ENCODE data around the gene ATF7. TPM values are rescaled to one million over a fixed set of nuclear protein-coding genes. Genes with fewer than 3 reads are reported as not detected.

The ATF7 gene
- total RNA-seq, 4 donors from 2014 or later, result 12.5 to 28.0 (median 20.6) TPM

GRCh38 chr12:53502983-53503728 is 123.0 kb downstream of the ATF7 start:
- no peaks in the 10 kb centered on the region for H3K27me3 ChIP-seq
- H3K27ac ChIP-seq, result peak overlapping the region in 2 of 4 donors; percentile 97 to 99
- TF ChIP-seq, protein P1, sequence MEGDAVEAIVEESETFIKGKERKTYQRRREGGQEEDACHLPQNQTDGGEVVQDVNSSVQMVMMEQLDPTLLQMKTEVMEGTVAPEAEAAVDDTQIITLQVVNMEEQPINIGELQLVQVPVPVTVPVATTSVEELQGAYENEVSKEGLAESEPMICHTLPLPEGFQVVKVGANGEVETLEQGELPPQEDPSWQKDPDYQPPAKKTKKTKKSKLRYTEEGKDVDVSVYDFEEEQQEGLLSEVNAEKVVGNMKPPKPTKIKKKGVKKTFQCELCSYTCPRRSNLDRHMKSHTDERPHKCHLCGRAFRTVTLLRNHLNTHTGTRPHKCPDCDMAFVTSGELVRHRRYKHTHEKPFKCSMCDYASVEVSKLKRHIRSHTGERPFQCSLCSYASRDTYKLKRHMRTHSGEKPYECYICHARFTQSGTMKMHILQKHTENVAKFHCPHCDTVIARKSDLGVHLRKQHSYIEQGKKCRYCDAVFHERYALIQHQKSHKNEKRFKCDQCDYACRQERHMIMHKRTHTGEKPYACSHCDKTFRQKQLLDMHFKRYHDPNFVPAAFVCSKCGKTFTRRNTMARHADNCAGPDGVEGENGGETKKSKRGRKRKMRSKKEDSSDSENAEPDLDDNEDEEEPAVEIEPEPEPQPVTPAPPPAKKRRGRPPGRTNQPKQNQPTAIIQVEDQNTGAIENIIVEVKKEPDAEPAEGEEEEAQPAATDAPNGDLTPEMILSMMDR (IDR thresholded peaks at IDR 0.05), result no peak
- no peak for TF ChIP-seq POLR2A (IDR thresholded peaks at IDR 0.05)
- H3K4me3 ChIP-seq, result no peak overlapping the region
- intact Hi-C loops (cut with DNase I), result loop anchor here (10.0 kb wide), 1 partner anchor 48 kb away; the partner anchor contains the start of gene PCBP2
- no peak for DNase-seq
- WGBS, 2 donors, result 64 to 69% methylated on average over 6 to 8 of the region's 10 CpGs
- peaks cover 26 to 53% (median 28%) of the 10 kb centered on the region in 3 donors for H3K4me1 ChIP-seq
- H3K36me3 ChIP-seq, result peaks cover 0 to 52% (median 9%) of the 10 kb centered on the region in 3 donors
- H3K9me3 ChIP-seq, result no peaks in the 10 kb centered on the region

DNA sequence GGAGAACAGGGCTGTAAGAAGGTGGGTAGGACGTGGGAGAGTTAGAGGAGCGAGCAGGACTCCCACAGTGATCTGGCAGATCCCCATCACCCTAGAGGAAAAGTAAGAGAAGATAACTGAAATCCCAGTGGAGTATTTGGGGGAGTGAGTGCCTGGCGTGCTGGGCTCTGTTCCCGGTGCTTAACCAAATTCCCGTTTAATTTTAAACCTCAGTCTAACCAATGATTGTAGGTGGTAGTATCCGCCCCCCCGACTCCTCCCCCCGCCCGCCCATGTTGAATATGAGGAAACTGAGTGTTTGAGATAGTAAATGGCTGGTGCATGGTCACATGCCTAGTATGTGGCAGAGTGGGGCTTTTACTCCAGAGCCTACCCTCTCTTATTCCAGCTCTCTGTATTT is 123.9 kb downstream of the ATF7 start:
- H3K27me3 ChIP-seq, result no peaks in the 10 kb centered on the region
- TF ChIP-seq, protein P1 (IDR thresholded peaks at IDR 0.05), result no peak
- no peak for TF ChIP-seq POLR2A (IDR thresholded peaks at IDR 0.05)
- peaks cover 0 to 46% (median 9%) of the 10 kb centered on the region in 3 donors for H3K36me3 ChIP-seq
- no peaks in the 10 kb centered on the region for H3K9me3 ChIP-seq
- peak overlapping the region in 2 of 4 donors; percentile 69 to 88 for H3K4me3 ChIP-seq
- peak overlapping the region; percentile 89 to 99 (median 98) for H3K27ac ChIP-seq
- 49 to 66% methylated on average over 6 to 9 of the region's 9 CpGs for WGBS, 2 donors
- intact Hi-C loops (cut with DNase I), result loop anchor here (10.0 kb wide), 1 partner anchor 48 kb away; the partner anchor contains the start of gene PCBP2
- peaks cover 26 to 60% (median 29%) of the 10 kb centered on the region in 3 donors for H3K4me1 ChIP-seq
- DNase-seq, result no peak

DNA sequence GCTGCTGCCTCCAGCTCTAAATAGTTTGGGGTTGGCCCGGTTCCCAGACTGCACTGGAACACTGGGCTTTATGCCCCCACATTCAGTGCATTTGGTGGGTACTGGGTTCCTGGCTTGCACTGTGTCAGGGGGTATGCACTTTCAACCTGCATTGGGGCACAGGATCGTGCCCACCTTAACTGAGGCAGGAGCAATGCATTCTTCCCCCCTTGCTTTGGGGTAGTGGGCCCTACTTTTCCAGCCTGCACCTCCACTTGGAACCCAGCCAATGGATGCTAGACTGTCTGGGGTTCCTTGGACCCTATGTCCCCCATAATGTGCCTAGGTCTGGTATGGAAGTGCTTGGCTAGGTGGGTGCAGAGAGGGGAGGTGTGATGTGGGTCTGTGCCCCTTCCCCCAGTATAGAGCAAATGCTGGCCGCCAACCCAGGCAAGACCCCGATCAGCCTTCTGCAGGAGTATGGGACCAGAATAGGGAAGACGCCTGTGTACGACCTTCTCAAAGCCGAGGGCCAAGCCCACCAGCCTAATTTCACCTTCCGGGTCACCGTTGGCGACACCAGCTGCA is 124.5 kb downstream of the ATF7 start:
- no peak for TF ChIP-seq POLR2A (IDR thresholded peaks at IDR 0.05)
- TF ChIP-seq, protein P1 (IDR thresholded peaks at IDR 0.05), result no peak
- WGBS, 2 donors, result 76 to 81% methylated on average over 6 of the region's 10 CpGs
- H3K4me1 ChIP-seq, result peaks cover 26 to 66% (median 31%) of the 10 kb centered on the region in 3 donors
- H3K4me3 ChIP-seq, result peak overlapping the region; percentile 66 to 88 (median 74)
- no peak for DNase-seq
- H3K27ac ChIP-seq, result peak overlapping the region; percentile 89 to 99 (median 98)
- intact Hi-C loops (cut with DNase I), result loop anchor here (10.0 kb wide), 1 partner anchor 47 kb away; the partner anchor contains the start of gene PCBP2
- peaks cover 0 to 39% (median 9%) of the 10 kb centered on the region in 3 donors for H3K36me3 ChIP-seq
- no peaks in the 10 kb centered on the region for H3K27me3 ChIP-seq
- H3K9me3 ChIP-seq, result no peaks in the 10 kb centered on the region

DNA sequence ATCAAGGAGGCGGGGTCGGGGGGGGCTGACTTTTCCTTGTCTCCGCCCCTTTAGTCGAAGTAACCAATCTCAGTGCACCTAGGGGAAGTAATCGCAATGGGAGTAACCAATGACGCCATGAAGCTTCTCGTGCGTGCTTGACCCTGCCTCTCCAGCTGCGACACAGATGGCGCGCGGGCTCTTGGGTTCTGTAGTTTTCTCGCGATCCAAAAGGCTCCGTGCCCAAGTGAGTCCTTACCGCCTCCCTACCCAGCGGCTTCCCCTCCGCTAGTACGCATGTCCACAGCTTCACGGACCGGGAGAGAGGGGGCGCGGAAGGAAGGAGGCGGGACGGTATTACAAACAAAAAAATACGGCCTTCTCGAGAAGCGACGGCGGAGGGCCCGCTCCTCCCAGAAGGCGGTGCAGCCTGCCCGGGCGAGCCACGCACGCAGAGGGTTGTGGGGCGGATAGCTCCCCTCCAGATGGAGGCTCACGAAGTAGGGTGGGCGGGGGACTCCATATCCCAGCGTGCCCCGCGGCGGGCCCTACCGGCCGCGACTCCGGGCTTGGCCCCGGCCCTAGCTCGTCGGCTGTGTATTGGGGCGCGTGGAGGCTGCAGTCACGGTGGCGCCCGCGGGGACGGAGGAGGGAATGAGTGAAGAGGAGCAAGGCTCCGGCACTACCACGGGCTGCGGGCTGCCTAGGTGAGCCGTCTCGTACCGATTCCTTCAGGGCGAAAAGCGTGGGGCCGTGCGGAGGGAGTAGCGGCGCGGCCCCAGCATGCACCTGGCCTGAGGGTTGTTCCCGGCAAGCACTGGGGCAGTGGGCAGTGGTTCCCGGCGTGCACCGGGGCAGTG is 125.2 kb downstream of the ATF7 start, which contains the start of gene TARBP2:
TARBP2 (plus strand) TSS at position 508 of the 839 bp plus-strand sequence; CDS start at position 634, 126 bp downstream.
- peaks cover 26 to 73% (median 32%) of the 10 kb centered on the region in 3 donors for H3K4me1 ChIP-seq
- intact Hi-C loops (cut with DNase I), result loop anchor here (10.0 kb wide), 1 partner anchor 46 kb away; the partner anchor contains the start of gene PCBP2
- 0 to 2% methylated on average over 3 to 9 of the region's 74 CpGs for WGBS, 2 donors

More for the DNA sequence above, 125.2 kb downstream of the ATF7 start, which contains the start of gene TARBP2:
- TF ChIP-seq POLR2A (IDR thresholded peaks at IDR 0.05), result peak in 2 of 4 donors; percentile 34 to 56
- TF ChIP-seq, protein P1 (IDR thresholded peaks at IDR 0.05), result peak in 3 of 6 experiments; percentile 13 to 30 (median 28)
- no peaks in the 10 kb centered on the region for H3K27me3 ChIP-seq
- no peaks in the 10 kb centered on the region for H3K9me3 ChIP-seq
- peak; percentile 94 for DNase-seq
- peaks cover 0 to 32% (median 2%) of the 10 kb centered on the region in 3 donors for H3K36me3 ChIP-seq
- H3K27ac ChIP-seq, result peak within 1 kb of the TSS; percentile 89 to 99 (median 98)
- H3K4me3 ChIP-seq, result peak within 1 kb of the TSS; percentile 66 to 88 (median 74)

Data from esophagus squamous epithelium (tissue), 5 donors.